Measurements from ENCODE around the gene CNNM4.

CNNM4 gene

DNA sequence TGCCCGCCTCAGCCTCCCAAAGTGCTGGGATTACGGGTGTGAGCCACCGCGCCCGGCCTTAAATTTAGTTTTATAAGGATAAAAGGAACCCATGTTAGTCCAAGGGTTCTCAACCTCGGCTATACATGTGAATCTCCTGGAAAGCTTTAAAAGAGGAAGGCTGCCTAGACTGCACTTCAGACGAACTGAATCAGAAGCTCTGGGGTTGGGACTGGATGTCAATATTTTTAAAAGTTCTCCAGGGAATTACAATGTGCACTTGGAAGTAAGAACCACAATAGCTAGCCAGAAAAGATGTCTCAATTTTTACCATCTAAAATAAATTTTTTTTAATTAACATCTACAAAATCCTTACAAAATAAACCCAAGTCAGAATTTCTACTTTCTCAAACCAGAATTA is 31.0 kb upstream of the CNNM4 start:
- TF ChIP-seq, protein P1, sequence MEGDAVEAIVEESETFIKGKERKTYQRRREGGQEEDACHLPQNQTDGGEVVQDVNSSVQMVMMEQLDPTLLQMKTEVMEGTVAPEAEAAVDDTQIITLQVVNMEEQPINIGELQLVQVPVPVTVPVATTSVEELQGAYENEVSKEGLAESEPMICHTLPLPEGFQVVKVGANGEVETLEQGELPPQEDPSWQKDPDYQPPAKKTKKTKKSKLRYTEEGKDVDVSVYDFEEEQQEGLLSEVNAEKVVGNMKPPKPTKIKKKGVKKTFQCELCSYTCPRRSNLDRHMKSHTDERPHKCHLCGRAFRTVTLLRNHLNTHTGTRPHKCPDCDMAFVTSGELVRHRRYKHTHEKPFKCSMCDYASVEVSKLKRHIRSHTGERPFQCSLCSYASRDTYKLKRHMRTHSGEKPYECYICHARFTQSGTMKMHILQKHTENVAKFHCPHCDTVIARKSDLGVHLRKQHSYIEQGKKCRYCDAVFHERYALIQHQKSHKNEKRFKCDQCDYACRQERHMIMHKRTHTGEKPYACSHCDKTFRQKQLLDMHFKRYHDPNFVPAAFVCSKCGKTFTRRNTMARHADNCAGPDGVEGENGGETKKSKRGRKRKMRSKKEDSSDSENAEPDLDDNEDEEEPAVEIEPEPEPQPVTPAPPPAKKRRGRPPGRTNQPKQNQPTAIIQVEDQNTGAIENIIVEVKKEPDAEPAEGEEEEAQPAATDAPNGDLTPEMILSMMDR (IDR thresholded peaks at IDR 0.05; ENCODE audit: control insufficient read depth, extremely low read depth, insufficient read depth), result no peak
- DNase-seq (ENCODE audit: low read depth), result no peak

GRCh38 chr2:96730212-96730611 is 30.5 kb upstream of the CNNM4 start:
- H3K4me3 ChIP-seq (ENCODE audit: low read depth, low read length), result no peak overlapping the region
- DNase-seq (ENCODE audit: low read depth), result no peak
- TF ChIP-seq, protein P1 (IDR thresholded peaks at IDR 0.05; ENCODE audit: control insufficient read depth, extremely low read depth, insufficient read depth), result no peak

More for the DNA sequence above, 31.0 kb upstream of the CNNM4 start:
- no peak overlapping the region for H3K4me3 ChIP-seq (ENCODE audit: low read depth, low read length)

DNA sequence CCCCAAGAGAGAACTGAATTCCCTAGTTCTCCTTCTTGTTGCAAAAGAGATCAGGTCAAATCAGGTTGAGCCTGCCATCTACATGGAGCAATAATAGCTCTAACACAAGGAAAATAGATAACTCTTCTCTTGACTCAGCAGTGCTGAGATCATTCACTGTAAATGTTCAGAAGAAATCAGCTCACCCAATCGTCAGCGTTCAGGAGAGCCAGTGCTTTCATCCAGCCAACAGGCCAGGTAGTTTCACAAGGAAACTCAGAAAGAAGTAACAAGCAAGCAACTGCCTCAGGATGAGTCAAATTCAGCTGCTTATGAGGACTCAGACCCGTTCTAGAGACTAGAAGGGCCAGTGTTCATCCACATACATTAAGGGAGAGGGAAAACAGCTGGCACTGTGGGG is 26.8 kb upstream of the CNNM4 start:
- no peak overlapping the region for H3K4me3 ChIP-seq (ENCODE audit: low read depth, low read length)
- TF ChIP-seq, protein P1 (IDR thresholded peaks at IDR 0.05; ENCODE audit: control insufficient read depth, extremely low read depth, insufficient read depth), result no peak

GRCh38 chr2:96734880-96735583 is 25.7 kb upstream of the CNNM4 start:
- DNase-seq (ENCODE audit: low read depth), result no peak
- H3K4me3 ChIP-seq (ENCODE audit: low read depth, low read length), result no peak overlapping the region

More for the DNA sequence above, 26.8 kb upstream of the CNNM4 start:
- DNase-seq (ENCODE audit: low read depth), result no peak

GRCh38 chr2:96737251-96737650 is 23.5 kb upstream of the CNNM4 start:
- H3K4me3 ChIP-seq (ENCODE audit: low read depth, low read length), result no peak overlapping the region
- DNase-seq (ENCODE audit: low read depth), result no peak
- TF ChIP-seq, protein P1 (IDR thresholded peaks at IDR 0.05; ENCODE audit: control insufficient read depth, extremely low read depth, insufficient read depth), result no peak

More at GRCh38 chr2:96734880-96735583, 25.7 kb upstream of the CNNM4 start:
- TF ChIP-seq, protein P1 (IDR thresholded peaks at IDR 0.05; ENCODE audit: control insufficient read depth, extremely low read depth, insufficient read depth), result no peak

DNA sequence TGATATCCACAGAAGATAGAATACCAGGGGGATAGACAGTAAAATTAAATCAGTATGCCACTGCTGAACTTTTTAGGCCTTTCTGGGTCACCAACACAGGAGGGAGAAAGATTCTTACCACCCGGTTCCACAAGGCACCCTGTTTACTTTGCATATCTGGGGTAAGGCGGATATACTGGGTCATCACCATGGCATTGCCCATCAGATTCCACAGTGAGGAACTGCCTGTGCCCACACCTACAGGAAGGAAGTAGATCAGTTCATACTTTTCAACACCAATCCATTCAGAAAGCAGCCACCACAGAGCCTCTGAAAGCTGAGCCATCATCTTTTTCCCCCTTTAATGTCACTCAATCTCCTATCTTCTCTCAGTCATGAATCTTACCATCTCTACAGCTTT is 22.9 kb upstream of the CNNM4 start:
- TF ChIP-seq, protein P1 (IDR thresholded peaks at IDR 0.05; ENCODE audit: control insufficient read depth, extremely low read depth, insufficient read depth), result no peak
- H3K4me3 ChIP-seq (ENCODE audit: low read depth, low read length), result no peak overlapping the region

More for the DNA sequence above, 22.9 kb upstream of the CNNM4 start:
- DNase-seq (ENCODE audit: low read depth), result no peak
